Prostate gland (tissue), 2 donors: ENCODE results near the gene CPA5. TPM values are rescaled to one million over a fixed set of nuclear protein-coding genes. Genes with fewer than 3 reads are reported as not detected.
"Not testable (repeated sequence)": the region's sequence is repeated elsewhere in the genome, so short reads cannot be mapped to it uniquely, and the experiment has no call there.

ENCODE experiments used
- DNase-seq: peaks from one replicate; pipeline ENCODE4 v3.0.0-alpha.2; 2019; ENCODE audit warnings: low spot score
- H3K27ac ChIP-seq, 2 donors: fragments of 200-600 bp; sonication (generic); 2 replicates each; pipeline ENCODE4 v1.5.1; 2017 to 2019
- H3K27me3 ChIP-seq: fragments of 200-600 bp; sonication (generic); replicated peaks from 2 replicates; pipeline ENCODE4 v1.5.1; 2019; ENCODE audit not compliant: insufficient read depth
- H3K36me3 ChIP-seq, 2 donors: fragments of 200-600 bp; sonication (generic); 1 replicate in 1 of 2; 2 replicates in 1 of 2; pipeline versions ENCODE4 v1.5.1 to v1.8.1; 2017 to 2019
- H3K4me1 ChIP-seq: fragments of 200-600 bp; sonication (generic); replicated peaks from 2 replicates; pipeline ENCODE4 v1.5.1; 2019
- H3K4me3 ChIP-seq, 2 donors: fragments of 200-600 bp; sonication (generic); 2 replicates each; pipeline ENCODE4 v1.5.1; 2017 to 2019
- H3K9me3 ChIP-seq: fragments of 200-600 bp; sonication (generic); 2 replicates; pipeline ENCODE4 v1.5.1; 2017
- POLR2A ChIP-seq: fragments of 450-650 bp; IDR thresholded peaks from one replicate; pipeline ENCODE4 v1.6.1; 2016; ENCODE audit warnings: antibody characterized with exemption, mild to moderate bottlenecking
- POLR2AphosphoS5 ChIP-seq: sonication (generic); formaldehyde crosslinking; IDR thresholded peaks from one replicate; pipeline ENCODE4 v1.6.1; 2017; ENCODE audit warnings: antibody characterized with exemption
- WGBS: methylation state at CpG from one replicate; pipeline ENCODE4 v1.1.5; 2018; 5-methylcytosine and 5-hydroxymethylcytosine counted together
- intact Hi-C: fragments of 100-400 bp; cut with DNase I; formaldehyde crosslinking; loops from one replicate; pipeline ENCODE4 v1.14.2; 2022
- total RNA-seq, 2 donors: library from RNA; depleted of rRNA; stranded (reverse); fragments of >200 nt; gene quantifications; one replicate each; pipeline ENCODE4 v1.1.0, GENCODE V29; 2016
- TF ChIP-seq, protein P1 (sequence below), 4 experiments: fragments of 200-600 bp in 2 of 4; fragments of 450-650 bp in 2 of 4; sonication (generic) in 2 of 4; IDR thresholded peaks; 1 replicate in 3 of 4; 2 replicates in 1 of 4; pipeline ENCODE4 v1.5.1; 2016 to 2019; ENCODE audit warnings: antibody characterized with exemption in 4 of 4, mild to moderate bottlenecking in 2 of 4, moderate library complexity in 2 of 4

CPA5 gene
- total RNA-seq, 2 donors from 2014 or later = 1.5 TPM; not detected in 1

DNA sequence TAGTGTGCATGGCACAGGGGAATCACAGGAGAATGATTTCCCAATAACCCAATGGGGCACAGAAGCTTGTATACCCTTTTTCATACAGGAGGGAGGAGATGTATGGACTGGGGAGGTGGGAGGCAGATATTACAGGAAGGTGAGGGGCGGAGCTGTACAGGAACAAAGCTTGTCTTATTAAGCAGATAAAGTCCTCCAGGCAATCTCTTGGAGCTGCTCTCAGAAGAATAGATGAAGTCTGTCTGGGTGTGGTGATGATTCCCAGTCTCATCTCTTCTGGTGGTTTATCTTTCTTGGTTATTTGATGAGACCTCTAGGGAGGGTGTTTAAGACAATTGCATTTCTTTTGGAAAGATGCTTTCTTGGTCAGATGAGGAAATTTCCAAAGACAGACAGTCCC, 25.1 kb upstream of the CPA5 start:
- H3K27me3 ChIP-seq = no peaks in the 10 kb centered on the region
- 100% methylated on average over 1 of the region's 1 CpG for WGBS
- no peak for DNase-seq
- H3K36me3 ChIP-seq = no peaks in the 10 kb centered on the region
- intact Hi-C loops = no loop called here
- H3K4me3 ChIP-seq = no peak overlapping the region
- TF ChIP-seq, protein P1, sequence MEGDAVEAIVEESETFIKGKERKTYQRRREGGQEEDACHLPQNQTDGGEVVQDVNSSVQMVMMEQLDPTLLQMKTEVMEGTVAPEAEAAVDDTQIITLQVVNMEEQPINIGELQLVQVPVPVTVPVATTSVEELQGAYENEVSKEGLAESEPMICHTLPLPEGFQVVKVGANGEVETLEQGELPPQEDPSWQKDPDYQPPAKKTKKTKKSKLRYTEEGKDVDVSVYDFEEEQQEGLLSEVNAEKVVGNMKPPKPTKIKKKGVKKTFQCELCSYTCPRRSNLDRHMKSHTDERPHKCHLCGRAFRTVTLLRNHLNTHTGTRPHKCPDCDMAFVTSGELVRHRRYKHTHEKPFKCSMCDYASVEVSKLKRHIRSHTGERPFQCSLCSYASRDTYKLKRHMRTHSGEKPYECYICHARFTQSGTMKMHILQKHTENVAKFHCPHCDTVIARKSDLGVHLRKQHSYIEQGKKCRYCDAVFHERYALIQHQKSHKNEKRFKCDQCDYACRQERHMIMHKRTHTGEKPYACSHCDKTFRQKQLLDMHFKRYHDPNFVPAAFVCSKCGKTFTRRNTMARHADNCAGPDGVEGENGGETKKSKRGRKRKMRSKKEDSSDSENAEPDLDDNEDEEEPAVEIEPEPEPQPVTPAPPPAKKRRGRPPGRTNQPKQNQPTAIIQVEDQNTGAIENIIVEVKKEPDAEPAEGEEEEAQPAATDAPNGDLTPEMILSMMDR (IDR thresholded peaks at IDR 0.05) = no peak
- TF ChIP-seq POLR2A (no peak), POLR2AphosphoS5 (no peak)
- no peaks in the 10 kb centered on the region for H3K4me1 ChIP-seq
- H3K9me3 ChIP-seq = no peaks in the 10 kb centered on the region
- H3K27ac ChIP-seq = no peak overlapping the region

DNA sequence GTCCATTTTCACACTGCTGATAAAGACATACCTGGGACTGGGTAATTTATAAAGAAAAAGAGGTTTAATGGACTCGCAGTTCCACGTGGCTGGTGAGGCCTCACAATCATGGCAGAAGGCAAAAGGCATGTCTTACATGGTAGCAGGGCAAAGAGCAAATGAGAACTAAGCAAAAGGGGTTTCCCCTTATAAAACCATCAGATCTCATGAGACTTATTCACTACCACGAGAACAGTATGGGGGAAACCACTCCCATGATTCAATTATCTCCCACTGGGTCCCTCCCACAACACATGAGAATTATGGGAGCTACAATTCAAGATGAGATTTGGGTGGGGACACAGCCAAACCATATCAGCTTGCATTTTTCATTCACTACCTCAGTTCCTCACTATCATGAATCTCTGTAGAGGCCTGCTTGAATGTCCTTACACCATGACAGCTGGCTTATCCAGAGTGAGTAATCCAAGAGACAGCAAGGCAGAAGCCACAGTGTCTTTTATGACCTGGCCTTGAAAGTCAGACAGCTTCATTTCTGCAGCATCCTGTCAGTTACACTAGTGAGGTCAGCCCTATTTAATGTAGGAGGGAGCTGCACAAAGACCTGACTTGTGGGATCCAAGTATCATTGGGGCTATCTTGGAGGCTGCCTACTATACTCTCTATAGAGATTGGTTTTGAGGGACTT, 22.9 kb upstream of the CPA5 start:
- H3K27me3 ChIP-seq, H3K4me3 ChIP-seq, H3K27ac ChIP-seq, H3K9me3 ChIP-seq, H3K36me3 ChIP-seq, H3K4me1 ChIP-seq, intact Hi-C loops, DNase-seq: not testable (repeated sequence)
- WGBS = 96% methylated on average over 3 of the region's 3 CpGs

DNA sequence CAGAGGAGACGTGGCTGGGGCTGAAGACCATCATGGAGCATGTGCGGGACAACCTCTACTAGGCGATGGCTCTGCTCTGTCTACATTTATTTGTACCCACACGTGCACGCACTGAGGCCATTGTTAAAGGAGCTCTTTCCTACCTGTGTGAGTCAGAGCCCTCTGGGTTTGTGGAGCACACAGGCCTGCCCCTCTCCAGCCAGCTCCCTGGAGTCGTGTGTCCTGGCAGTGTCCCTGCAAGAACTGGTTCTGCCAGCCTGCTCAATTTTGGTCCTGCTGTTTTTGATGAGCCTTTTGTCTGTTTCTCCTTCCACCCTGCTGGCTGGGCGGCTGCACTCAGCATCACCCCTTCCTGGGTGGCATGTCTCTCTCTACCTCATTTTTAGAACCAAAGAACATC, 22.0 kb upstream of the CPA5 start:
- 70% methylated on average over 7 of the region's 7 CpGs for WGBS
- Histone ChIP-seq H3K4me3 (no peak overlapping the region), H3K27ac (no peak overlapping the region), H3K9me3 (no peaks in the 10 kb centered on the region), H3K27me3 (no peaks in the 10 kb centered on the region), H3K36me3 (no peaks in the 10 kb centered on the region), H3K4me1 (no peaks in the 10 kb centered on the region)
- peak; percentile 9 for DNase-seq
- TF ChIP-seq POLR2A (no peak), POLR2AphosphoS5 (no peak)
- TF ChIP-seq, protein P1 (IDR thresholded peaks at IDR 0.05) = no peak
- intact Hi-C loops = no loop called here

DNA sequence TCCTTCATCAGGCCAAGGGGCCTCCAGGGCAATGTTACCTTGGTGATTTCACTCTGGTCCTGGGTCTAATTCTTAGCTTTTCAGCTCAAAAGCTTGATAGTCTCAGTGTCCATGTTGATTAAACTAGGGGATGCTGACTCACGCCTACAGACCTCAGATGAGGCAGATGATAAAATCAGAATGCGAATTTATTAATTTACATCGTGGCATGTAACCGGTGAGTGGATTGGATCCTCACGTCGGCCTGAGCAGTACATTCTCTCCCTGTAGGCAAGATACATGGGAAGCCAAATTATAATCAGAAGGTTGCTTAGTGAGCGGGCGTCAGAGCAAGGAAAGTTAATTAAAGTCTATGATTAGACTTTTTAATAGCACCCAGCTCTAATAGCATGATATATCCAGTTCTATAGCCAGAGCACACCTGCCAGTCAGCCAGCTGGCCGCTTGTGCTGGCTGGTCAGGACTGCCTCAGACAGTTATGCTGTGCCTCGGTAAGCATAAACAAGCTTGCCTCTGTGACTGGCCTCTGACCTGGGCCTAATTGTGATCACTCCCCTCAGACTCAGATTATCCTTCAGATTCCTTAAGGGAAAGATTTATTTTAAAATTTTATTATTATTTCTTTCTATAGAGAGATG, 20.2 kb upstream of the CPA5 start:
- TF ChIP-seq, protein P1 (IDR thresholded peaks at IDR 0.05) = no peak
- TF ChIP-seq POLR2A = no peak
- TF ChIP-seq POLR2AphosphoS5 = no peak
- no peak overlapping the region for H3K27ac ChIP-seq
- no peak for DNase-seq

DNA sequence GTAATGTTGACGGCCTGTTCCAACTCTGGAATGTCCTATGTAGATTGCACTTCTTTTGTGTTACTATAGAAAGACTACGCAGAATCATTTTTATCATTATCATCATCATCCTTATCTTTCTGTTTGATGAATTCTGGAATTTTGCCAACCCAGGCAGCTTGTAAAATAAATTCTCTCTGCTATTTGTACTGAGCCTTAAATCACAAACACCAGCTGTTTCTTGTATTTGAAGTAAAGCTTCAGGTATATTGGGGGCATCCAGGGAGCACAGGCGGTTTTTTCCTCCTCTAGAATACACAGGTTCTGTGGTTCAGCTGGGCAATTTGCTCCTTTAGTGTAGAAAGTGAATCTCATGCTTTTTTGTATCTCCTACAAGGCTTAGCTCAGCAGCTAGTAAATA, 14.9 kb upstream of the CPA5 start:
- no peaks in the 10 kb centered on the region for H3K4me1 ChIP-seq
- TF ChIP-seq, protein P1 (IDR thresholded peaks at IDR 0.05) = no peak
- no peak for TF ChIP-seq POLR2A
- no peak for TF ChIP-seq POLR2AphosphoS5
- no peak overlapping the region for H3K27ac ChIP-seq
- H3K36me3 ChIP-seq = no peaks in the 10 kb centered on the region
- no peak overlapping the region for H3K4me3 ChIP-seq
- H3K9me3 ChIP-seq = no peaks in the 10 kb centered on the region
- no peak for DNase-seq
- intact Hi-C loops = no loop called here
- H3K27me3 ChIP-seq = no peaks in the 10 kb centered on the region
- 25% methylated on average over 3 of the region's 3 CpGs for WGBS

More for the DNA sequence above, 20.2 kb upstream of the CPA5 start:
- H3K4me3 ChIP-seq = no peak overlapping the region
- no peaks in the 10 kb centered on the region for H3K36me3 ChIP-seq
- H3K27me3 ChIP-seq = no peaks in the 10 kb centered on the region
- no peaks in the 10 kb centered on the region for H3K4me1 ChIP-seq
- 90% methylated on average over 10 of the region's 10 CpGs for WGBS
- no peaks in the 10 kb centered on the region for H3K9me3 ChIP-seq
- intact Hi-C loops = no loop called here
